CD14-positive monocyte (primary cell): Measurements from ENCODE around the gene CD248. TPM values are rescaled to one million over a fixed set of nuclear protein-coding genes. Genes with fewer than 3 reads are reported as not detected.
A peak's percentile ranks its signal among the peaks of the same experiment; 100 is the strongest.

Experiments used
- DNase-seq, 3 donors: peaks; one replicate each; pipeline ENCODE4 v3.0.0-alpha.2; 2011 to 2022
- H2AFZ ChIP-seq: 2 replicates; pipeline ENCODE4 v1.6.0; 2012; ENCODE audit warnings: mild to moderate bottlenecking, low read depth, low read length, inconsistent platforms; ENCODE audit not compliant: insufficient read depth, poor library complexity, severe bottlenecking
- H3K27ac ChIP-seq, 2 donors: 1 replicate in 1 of 2; 2 replicates in 1 of 2; pipeline ENCODE4 v1.5.1; 2012 to 2013; ENCODE audit warnings: low read length in 2 of 2, control low read depth in 1 of 2, inconsistent platforms in 1 of 2, low read depth in 1 of 2, mild to moderate bottlenecking in 1 of 2
- H3K27me3 ChIP-seq, 2 donors: one replicate each; pipeline versions ENCODE4 v1.6.0 to v1.6.1; 2011 to 2013; ENCODE audit warnings: low read length in 2 of 2; ENCODE audit not compliant: control insufficient read depth in 2 of 2, insufficient read depth in 2 of 2
- H3K36me3 ChIP-seq, 2 donors: replicated peaks in 1 of 2; 1 replicate in 1 of 2; 2 replicates in 1 of 2; pipeline versions ENCODE4 v1.5.1 to v1.6.1; 2012 to 2013; ENCODE audit warnings: low read length in 2 of 2, control low read depth in 1 of 2, inconsistent platforms in 1 of 2, mild to moderate bottlenecking in 1 of 2; ENCODE audit not compliant: insufficient read depth in 2 of 2, control insufficient read depth in 1 of 2
- H3K4me1 ChIP-seq, 2 donors: 1 replicate in 1 of 2; 2 replicates in 1 of 2; pipeline versions ENCODE4 v1.5.1 to v1.6.1; 2012 to 2013; ENCODE audit warnings: low read length in 2 of 2, control low read depth in 1 of 2, inconsistent platforms in 1 of 2, mild to moderate bottlenecking in 1 of 2, moderate library complexity in 1 of 2; ENCODE audit not compliant: insufficient read depth in 2 of 2, control insufficient read depth in 1 of 2
- H3K4me2 ChIP-seq: replicated peaks from 2 replicates; pipeline ENCODE3; 2012; ENCODE audit warnings: low read length, moderate library complexity, mild to moderate bottlenecking; ENCODE audit not compliant: poor library complexity, severe bottlenecking; ENCODE audit errors: extremely low read depth
- H3K4me3 ChIP-seq, 3 experiments: fragments of 200-600 bp in 1 of 3; sonication (generic) in 1 of 3; replicated peaks in 1 of 3; 1 replicate in 2 of 3; 2 replicates in 1 of 3; pipeline ENCODE4 v1.5.1; 2011 to 2013; ENCODE audit warnings: low read length in 3 of 3, mild to moderate bottlenecking in 3 of 3, control low read depth in 2 of 3, low read depth in 2 of 3, inconsistent platforms in 1 of 3, moderate library complexity in 1 of 3
- H3K79me2 ChIP-seq: 2 replicates; pipeline ENCODE4 v1.6.0; 2012; ENCODE audit warnings: mild to moderate bottlenecking, control low read depth, inconsistent platforms, low read length, moderate library complexity; ENCODE audit not compliant: insufficient read depth
- H3K9ac ChIP-seq: 2 replicates; pipeline ENCODE4 v1.6.0; 2017; ENCODE audit warnings: low read length, mild to moderate bottlenecking; ENCODE audit not compliant: insufficient read depth, poor library complexity, severe bottlenecking
- H3K9me3 ChIP-seq, 2 donors: replicated peaks in 1 of 2; 1 replicate in 1 of 2; 2 replicates in 1 of 2; pipeline versions ENCODE4 v1.5.1 to v1.6.1; 2012 to 2013; ENCODE audit warnings: low read length in 2 of 2, control low read depth in 1 of 2; ENCODE audit not compliant: control insufficient read depth in 1 of 2, insufficient read depth in 1 of 2
- H4K20me1 ChIP-seq: 2 replicates; pipeline ENCODE4 v1.6.0; 2012; ENCODE audit warnings: mild to moderate bottlenecking, low read length, control low read depth, moderate library complexity; ENCODE audit not compliant: insufficient read depth
- H3K27ac Mint-ChIP-seq, 7 donors: one replicate each; pipeline ENCODE4 v1.8.0; 2020; ENCODE audit warnings: mild to moderate bottlenecking in 7 of 7, mixed read lengths in 7 of 7, moderate library complexity in 6 of 7, inconsistent platforms in 2 of 7
- H3K27me3 Mint-ChIP-seq, 3 donors: one replicate each; pipeline ENCODE4 v1.8.0; 2021 to 2022; ENCODE audit warnings: low read depth in 3 of 3, mild to moderate bottlenecking in 3 of 3, mixed read lengths in 3 of 3, moderate library complexity in 3 of 3, inconsistent platforms in 1 of 3
- H3K36me3 Mint-ChIP-seq, 2 donors: one replicate each; pipeline ENCODE4 v1.8.0; 2020; ENCODE audit warnings: mixed read lengths in 2 of 2, inconsistent platforms in 1 of 2, mild to moderate bottlenecking in 1 of 2
- H3K4me1 Mint-ChIP-seq: one replicate; pipeline ENCODE4 v1.8.0; 2020; ENCODE audit warnings: mild to moderate bottlenecking, mixed read lengths
- H3K4me3 Mint-ChIP-seq, 2 donors: one replicate each; pipeline ENCODE4 v1.8.0; 2020; ENCODE audit warnings: mild to moderate bottlenecking in 2 of 2, mixed read lengths in 2 of 2, moderate library complexity in 1 of 2
- H3K9me3 Mint-ChIP-seq, 7 donors: one replicate each; pipeline ENCODE4 v1.8.0; 2020 to 2022; ENCODE audit warnings: mixed read lengths in 7 of 7, mild to moderate bottlenecking in 6 of 7, moderate library complexity in 6 of 7, inconsistent platforms in 2 of 7
- CTCF ChIP-seq: fragments of 200-600 bp; IDR thresholded peaks from one replicate; pipeline ENCODE4 v1.8.0; 2022; ENCODE audit warnings: antibody characterized with exemption, mild to moderate bottlenecking
- WGBS: methylation state at CpG from one replicate; pipeline ENCODE4 v1.1.5; 2013; ENCODE audit warnings: missing lambda C conversion rate; ENCODE audit not compliant: insufficient coverage; 5-methylcytosine and 5-hydroxymethylcytosine counted together
- intact Hi-C, 2 donors: fragments of 100-400 bp; cut with micrococcal nuclease; formaldehyde crosslinking; loops; one replicate each; pipeline versions ENCODE4 v1.15.0 to v1.15.1; 2023
- polyA plus RNA-seq, 3 donors: library from polyadenylated mRNA; depleted of rRNA in 1 of 3; unstranded in 2 of 3; stranded (reverse) in 1 of 3; fragments of 300-500 nt in 2 of 3; fragments of >200 nt in 1 of 3; fragmentation: Illumina TruSeq in 2 of 3; gene quantifications; 1 replicate in 2 of 3; 2 replicates in 1 of 3; pipeline ENCODE4 v1.2.3, GENCODE V29; 2012 to 2021

The CD248 gene
- polyA plus RNA-seq, 3 donors: 0.05 to 0.13 TPM; not detected in 1

DNA sequence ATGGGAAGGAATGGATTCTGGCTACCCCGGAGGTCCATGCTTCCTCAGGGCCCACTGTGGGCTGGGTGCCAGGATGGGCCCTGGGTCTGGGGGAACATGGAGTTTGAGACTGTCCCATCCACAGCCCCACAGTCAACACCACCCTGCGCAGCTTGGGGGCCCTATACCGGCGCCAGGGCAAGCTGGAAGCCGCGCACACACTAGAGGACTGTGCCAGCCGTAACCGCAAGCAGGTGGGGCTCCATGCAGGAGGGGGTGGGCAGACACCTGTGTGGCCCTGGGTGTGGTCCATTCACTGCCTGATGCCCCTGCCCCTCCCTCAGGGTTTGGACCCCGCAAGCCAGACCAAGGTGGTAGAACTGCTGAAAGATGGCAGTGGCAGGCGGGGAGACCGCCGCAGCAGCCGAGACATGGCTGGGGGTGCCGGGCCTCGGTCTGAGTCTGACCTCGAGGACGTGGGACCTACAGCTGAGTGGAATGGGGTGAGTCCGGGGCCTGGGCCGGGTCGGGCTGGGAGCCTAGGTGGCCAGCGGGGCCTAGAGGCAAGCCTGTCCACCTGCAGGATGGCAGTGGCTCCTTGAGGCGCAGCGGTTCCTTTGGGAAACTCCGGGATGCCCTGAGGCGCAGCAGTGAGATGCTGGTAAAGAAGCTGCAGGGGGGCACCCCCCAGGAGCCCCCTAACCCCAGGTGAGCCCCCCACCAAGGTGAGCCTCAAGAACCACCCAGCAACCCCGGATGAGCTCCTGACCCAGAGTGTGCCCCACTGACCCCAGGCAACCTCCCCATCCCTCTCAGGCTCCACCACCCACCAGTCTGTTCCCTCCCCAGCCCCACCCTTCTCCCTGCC lies 51.1 kb downstream of the CD248 start:
- H3K36me3 Mint-ChIP-seq: peaks cover 6 to 7% of the 10 kb centered on the region in 2 donors
- H4K20me1 ChIP-seq: peaks cover 21% of the 10 kb centered on the region
- H3K9me3 Mint-ChIP-seq: no peaks in the 10 kb centered on the region
- H3K79me2 ChIP-seq: peaks cover 22% of the 10 kb centered on the region
- H3K4me3 ChIP-seq: no peak overlapping the region
- peaks cover 0 to 6% (median 4%) of the 10 kb centered on the region in 3 donors for H3K27me3 Mint-ChIP-seq
- no peak for DNase-seq
- over 99% methylated on average over 17 of the region's 26 CpGs for WGBS
- no peak overlapping the region for H3K9ac ChIP-seq
- no peaks in the 10 kb centered on the region for H3K9me3 ChIP-seq
- H3K4me1 ChIP-seq: peaks cover 26 to 34% of the 10 kb centered on the region in 2 donors
- peaks cover 30% of the 10 kb centered on the region for H3K4me1 Mint-ChIP-seq
- intact Hi-C loops: no loop called here
- no peak overlapping the region for H3K27ac ChIP-seq
- no peaks in the 10 kb centered on the region for H3K27me3 ChIP-seq
- no peak overlapping the region for H3K27ac Mint-ChIP-seq
- H2AFZ ChIP-seq: no peak overlapping the region
- no peak overlapping the region for H3K4me2 ChIP-seq
- peaks cover 0 to 6% of the 10 kb centered on the region in 2 donors for H3K36me3 ChIP-seq
- no peak for TF ChIP-seq CTCF
- no peak overlapping the region for H3K4me3 Mint-ChIP-seq

DNA sequence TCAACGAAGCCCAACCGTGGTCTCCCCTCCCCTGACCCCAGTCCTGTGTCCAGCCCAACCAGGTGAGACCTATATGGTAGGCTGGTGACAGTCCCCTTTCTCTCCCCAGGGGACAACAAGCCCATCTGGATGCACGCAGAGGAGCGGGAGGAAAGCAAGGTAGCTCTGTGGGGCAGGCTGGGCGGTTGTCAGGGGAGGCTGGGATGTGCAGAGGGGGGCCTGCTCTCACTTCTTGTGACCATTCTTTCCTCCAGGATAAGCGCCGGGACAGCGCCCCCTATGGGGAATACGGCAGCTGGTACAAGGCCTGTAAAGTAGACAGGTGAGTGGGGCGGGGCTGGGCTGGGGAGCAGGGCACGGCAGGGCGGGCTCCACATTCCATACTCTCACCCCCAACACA lies 51.9 kb downstream of the CD248 start:
- Histone ChIP-seq H3K4me2 (no peak overlapping the region), H3K27me3 (no peaks in the 10 kb centered on the region), H3K9ac (no peak overlapping the region), H2AFZ (no peak overlapping the region), H3K4me1 (peaks cover 24 to 26% of the 10 kb centered on the region in 2 donors), H3K9me3 (no peaks in the 10 kb centered on the region), H4K20me1 (peaks cover 13% of the 10 kb centered on the region), H3K4me3 (no peak overlapping the region), H3K79me2 (peaks cover 14% of the 10 kb centered on the region), H3K27ac (no peak overlapping the region), H3K36me3 (no peaks in the 10 kb centered on the region)
- no peaks in the 10 kb centered on the region for H3K9me3 Mint-ChIP-seq
- no CpG with 5 or more reads among the region's 12 CpGs for WGBS
- H3K27ac Mint-ChIP-seq: no peak overlapping the region
- H3K4me3 Mint-ChIP-seq: no peak overlapping the region
- TF ChIP-seq CTCF: peak; percentile 30
- peaks cover 5 to 6% of the 10 kb centered on the region in 2 donors for H3K36me3 Mint-ChIP-seq
- intact Hi-C loops: no loop called here
- no peak for DNase-seq
- H3K27me3 Mint-ChIP-seq: peaks cover 0 to 7% (median 6%) of the 10 kb centered on the region in 3 donors
- peaks cover 21% of the 10 kb centered on the region for H3K4me1 Mint-ChIP-seq

Other genes starting within 250 kb of the CD248 start
- 10 to 100 TPM in 2 of 3 donors, 1 to 10 TPM in 1; 8.1 to 36.8 (median 12.4) TPM for gene PACS1, start 246.8 kb downstream of the CD248 start, polyA plus RNA-seq
- gene KLC2, start 59.3 kb downstream of the CD248 start, polyA plus RNA-seq: 1 to 10 TPM in 1 of 3 donors, under 1 TPM in 2; 0.67 to 2.9 (median 0.90) TPM
- gene RAB1B, start 48.4 kb downstream of the CD248 start, polyA plus RNA-seq: 10 to 100 TPM; 17.9 to 90.5 (median 18.8) TPM
- gene CNIH2, start 38.9 kb downstream of the CD248 start, polyA plus RNA-seq: 1 to 10 TPM in 1 of 3 donors, not detected in 2; 1.2 TPM
- 10 to 100 TPM; 50.0 to 81.1 (median 63.8) TPM for gene YIF1A, start 27.9 kb downstream of the CD248 start, polyA plus RNA-seq
- not detected for gene TMEM151A, start 25.1 kb downstream of the CD248 start, polyA plus RNA-seq
- 10 to 100 TPM in 1 of 3 donors, 1 to 10 TPM in 2; 6.1 to 15.4 (median 7.6) TPM for gene RIN1, start 19.4 kb upstream of the CD248 start, polyA plus RNA-seq
- 10 to 100 TPM; 49.0 to 65.2 (median 62.0) TPM for gene BRMS1, start 28.1 kb upstream of the CD248 start, polyA plus RNA-seq
- 1 to 10 TPM in 2 of 3 donors, under 1 TPM in 1; 0.75 to 1.7 (median 1.7) TPM for gene B4GAT1, start 30.6 kb upstream of the CD248 start, polyA plus RNA-seq
- gene SLC29A2, start 54.7 kb upstream of the CD248 start, polyA plus RNA-seq: 1 to 10 TPM in 1 of 3 donors, under 1 TPM in 1, not detected in 1; 0.11 to 1.3 TPM
- gene NPAS4, start 104.0 kb upstream of the CD248 start, polyA plus RNA-seq: not detected
- gene MRPL11, start 121.8 kb upstream of the CD248 start, polyA plus RNA-seq: 10 to 100 TPM; 14.7 to 64.6 (median 59.6) TPM
- gene PELI3, start 149.9 kb upstream of the CD248 start, polyA plus RNA-seq: 10 to 100 TPM; 11.3 to 13.2 (median 12.6) TPM
- gene DPP3, start 163.4 kb upstream of the CD248 start, polyA plus RNA-seq: 10 to 100 TPM; 22.4 to 37.0 (median 26.7) TPM
- 1 to 10 TPM; 1.3 to 8.5 (median 3.5) TPM for gene BBS1, start 193.6 kb upstream of the CD248 start, polyA plus RNA-seq
- gene ZDHHC24, start 229.0 kb upstream of the CD248 start, polyA plus RNA-seq: 10 to 100 TPM; 10.9 to 14.0 (median 11.9) TPM
- gene ACTN3, start 229.9 kb upstream of the CD248 start, polyA plus RNA-seq: not detected